H1 (cell line): ENCODE measurements around the gene IGFBP3. TPM values are rescaled to one million over a fixed set of nuclear protein-coding genes. Genes with fewer than 3 reads are reported as not detected.

Experiments
- ASH2L ChIP-seq: fragments of 200-600, 300-600 bp; sonication (generic); IDR thresholded peaks from one replicate; pipeline ENCODE4 v1.7.1; 2017; ENCODE audit warnings: low read length
- CHD2 ChIP-seq: IDR thresholded peaks from 2 replicates; pipeline ENCODE4 v1.6.1; 2012; ENCODE audit warnings: low read length, improper control_type of control experiment
- JUND ChIP-seq: IDR thresholded peaks from 2 replicates; pipeline ENCODE4 v1.6.1; 2011; ENCODE audit warnings: mild to moderate bottlenecking, improper control_type of control experiment, low read length
- PHF8 ChIP-seq: fragments of 200-600 bp; sonication (generic); conservative IDR thresholded peaks from 2 replicates; pipeline ENCODE4 v1.7.1; 2012; ENCODE audit warnings: low read depth, mild to moderate bottlenecking, inconsistent platforms, low read length, moderate library complexity
- POLR2A ChIP-seq, 2 experiments: IDR thresholded peaks; 1 replicate in 1 of 2; 2 replicates in 1 of 2; pipeline ENCODE4 v1.6.1; 2011; ENCODE audit warnings: low read depth in 2 of 2, low read length in 2 of 2, mild to moderate bottlenecking in 2 of 2; ENCODE audit errors: control extremely low read depth in 1 of 2
- polyA plus RNA-seq, 7 experiments: library from polyadenylated mRNA; depleted of rRNA in 3 of 7; stranded (reverse) in 5 of 7; unstranded in 2 of 7; fragments of >200 nt in 5 of 7; fragments of 200-250 nt in 2 of 7; gene quantifications; 1 replicate in 5 of 7; 2 replicates in 1 of 7; 4 replicates in 1 of 7; pipeline versions ENCODE4 v1.2.1 to v1.2.3, GENCODE V29; 2011 to 2013; ENCODE audit warnings: missing spikeins in 2 of 7, mixed read lengths in 2 of 7
- total RNA-seq: library from RNA; stranded (reverse); fragmentation: NEBNext Ultra II Directional; extraction: Animal tissue kit (Norgen Biotek cat#: 25700); gene quantifications from 2 replicates; pipeline ENCODE4 v1.2.1, GENCODE V29; 2021

The IGFBP3 gene
- total and polyA plus RNA-seq, 2 of the 8 experiments (the other 6 are each of a cell fraction or from before 2014, with no cell fraction given): 5.5 to 12.1 TPM

DNA sequence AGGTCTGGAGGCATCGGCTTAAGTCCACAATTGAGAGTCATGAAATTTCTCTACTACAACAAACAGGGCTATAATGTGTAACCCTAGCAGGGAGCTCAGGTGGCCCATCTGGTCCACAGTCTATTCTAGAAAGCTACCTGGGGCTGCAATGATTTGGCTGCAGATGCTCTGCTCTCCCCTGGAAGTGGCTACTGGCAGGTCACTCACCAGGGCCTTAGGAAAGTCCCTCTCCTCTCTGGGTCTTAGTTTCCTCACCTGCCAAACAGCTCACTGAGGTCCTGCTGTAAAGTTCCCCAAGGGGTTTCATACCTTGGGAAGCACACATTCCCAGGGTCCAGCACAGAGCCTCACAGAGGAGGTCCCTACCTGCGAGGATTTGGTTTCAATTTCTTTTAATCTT is 2.5 kb downstream of the IGFBP3 start (continued):
- TF ChIP-seq PHF8: no peak
- TF ChIP-seq POLR2A (IDR thresholded peaks at IDR 0.05; ENCODE audit: control extremely low read depth in 1 of 2, low read depth in 2 of 2, low read length in 2 of 2): no peak
- no peak for TF ChIP-seq JUND
- no peak for TF ChIP-seq CHD2
- TF ChIP-seq ASH2L: no peak
